WTC11 (cell line): ENCODE results near the gene DRGX. TPM values are rescaled to one million over a fixed set of nuclear protein-coding genes. Genes with fewer than 3 reads are reported as not detected.

Source experiments
- ATAC-seq: fragments of 200-7000 bp; cut with Tn5 transposase; 2 replicates; pipeline ENCODE4 v1.10.0; 2021; ENCODE audit warnings: mild to moderate bottlenecking, moderate library complexity
- CTCF ChIA-PET: fragments of 300-600 bp; sonication (Branson Sonifier 250); formaldehyde crosslinking; loops from one replicate; lab custom pipeline; 2021; ENCODE audit warnings: antibody characterized with exemption; lab: Charles Lee
- POLR2A ChIA-PET: fragments of 350-600 bp; sonication (Branson Sonifier 250); formaldehyde crosslinking; loops from one replicate; lab custom pipeline; 2021; ENCODE audit warnings: antibody characterized with exemption; lab: Charles Lee
- DNase-seq: peaks from one replicate; pipeline ENCODE4 v3.0.0; 2021; ENCODE audit warnings: low spot score
- H3K27ac Mint-ChIP-seq: 2 replicates; pipeline ENCODE4 v1.8.0; 2021; ENCODE audit warnings: mixed read lengths
- H3K27me3 Mint-ChIP-seq: 2 replicates; pipeline ENCODE4 v1.8.0; 2021; ENCODE audit warnings: low read depth, mild to moderate bottlenecking, moderate library complexity, mixed read lengths
- H3K36me3 Mint-ChIP-seq: 2 replicates; pipeline ENCODE4 v1.8.0; 2021; ENCODE audit warnings: mixed read lengths
- H3K4me1 Mint-ChIP-seq: 2 replicates; pipeline ENCODE4 v1.8.0; 2022; ENCODE audit warnings: mixed read lengths
- H3K4me3 Mint-ChIP-seq: 2 replicates; pipeline ENCODE4 v1.8.0; 2021; ENCODE audit warnings: mild to moderate bottlenecking, moderate library complexity, mixed read lengths
- H3K9me3 Mint-ChIP-seq: 2 replicates; pipeline ENCODE4 v1.8.0; 2021; ENCODE audit warnings: mixed read lengths
- FOXK1 ChIP-seq: sonication (generic); formaldehyde crosslinking; IDR thresholded peaks from 2 replicates; pipeline ENCODE4 v1.8.0; 2022; ENCODE audit warnings: mild to moderate bottlenecking, moderate library complexity, missing genetic modification reagents
- HMGA2 ChIP-seq: fragments of 250-450 bp; sonication (Bioruptor Pico); IDR thresholded peaks from 2 replicates; pipeline ENCODE4 v1.4.0; 2021; ENCODE audit warnings: mild to moderate bottlenecking, moderate library complexity
- MYBL2 ChIP-seq: sonication (generic); formaldehyde crosslinking; IDR thresholded peaks from 2 replicates; pipeline ENCODE4 v1.8.1; 2023; ENCODE audit warnings: mild to moderate bottlenecking, moderate library complexity, missing genetic modification reagents
- RELA ChIP-seq: sonication (generic); formaldehyde crosslinking; IDR thresholded peaks from 2 replicates; pipeline ENCODE4 v1.8.1; 2022; ENCODE audit warnings: missing genetic modification reagents, mild to moderate bottlenecking, borderline replicate concordance
- RORB ChIP-seq: fragments of 250-450 bp; sonication (Bioruptor Pico); IDR thresholded peaks from 2 replicates; pipeline ENCODE4 v1.9.0; 2021; ENCODE audit warnings: mild to moderate bottlenecking
- TP53 ChIP-seq: sonication (generic); formaldehyde crosslinking; IDR thresholded peaks from 2 replicates; pipeline ENCODE4 v1.8.1; 2023; ENCODE audit warnings: mild to moderate bottlenecking, missing genetic modification reagents
- total RNA-seq: library from RNA; stranded (reverse); gene quantifications from 3 replicates; pipeline ENCODE4 v1.2.3, GENCODE V29; 2021
- TF ChIP-seq, protein P1 (sequence below): sonication (generic); formaldehyde crosslinking; conservative IDR thresholded peaks from 2 replicates; pipeline ENCODE4 v1.8.1; 2023; ENCODE audit warnings: mild to moderate bottlenecking, low read depth, missing genetic modification reagents, moderate library complexity
- TF ChIP-seq, protein P2 (sequence below): sonication (generic); formaldehyde crosslinking; IDR thresholded peaks from 2 replicates; pipeline ENCODE4 v1.8.1; 2023; ENCODE audit warnings: mild to moderate bottlenecking, missing genetic modification reagents, borderline replicate concordance
- TF ChIP-seq, protein P3 (sequence below): sonication (generic); formaldehyde crosslinking; IDR thresholded peaks from 2 replicates; pipeline ENCODE4 v1.8.0; 2023; ENCODE audit warnings: missing genetic modification reagents, mild to moderate bottlenecking, borderline replicate concordance

The DRGX gene
- total RNA-seq, 1 experiment from 2014 or later, result not detected

DNA sequence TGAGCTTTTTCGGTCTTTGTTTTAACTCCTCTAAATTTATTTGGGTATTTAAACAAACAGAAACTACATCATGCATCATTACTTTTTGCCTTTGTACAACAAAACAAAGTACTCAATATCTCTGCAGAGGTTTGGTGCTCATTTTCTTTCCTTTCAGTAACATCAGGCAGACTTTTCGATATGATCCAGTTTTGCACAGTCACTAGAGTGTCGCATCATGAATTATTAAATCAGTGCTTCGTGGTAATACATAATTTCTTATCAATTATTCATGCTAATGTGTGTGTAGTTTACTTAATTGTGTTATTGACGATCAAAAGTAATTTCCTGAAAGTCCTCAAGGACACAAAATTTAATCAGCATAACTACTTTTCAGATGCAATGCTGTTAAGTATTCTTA, 31.8 kb downstream of the DRGX start:
- H3K4me1 Mint-ChIP-seq, result peaks cover 23% of the 10 kb centered on the region
- no peaks in the 10 kb centered on the region for H3K27me3 Mint-ChIP-seq
- H3K9me3 Mint-ChIP-seq, result no peaks in the 10 kb centered on the region
- no peak overlapping the region for H3K27ac Mint-ChIP-seq
- ChIA-PET POLR2A (no interaction called here), CTCF (no interaction called here)
- H3K4me3 Mint-ChIP-seq, result no peak overlapping the region
- DNase-seq (no peak), ATAC-seq (no peak)
- no peaks in the 10 kb centered on the region for H3K36me3 Mint-ChIP-seq
- no peak for TF ChIP-seq TP53
- TF ChIP-seq RORB (CRISPR knock-in tag), result no peak

DNA sequence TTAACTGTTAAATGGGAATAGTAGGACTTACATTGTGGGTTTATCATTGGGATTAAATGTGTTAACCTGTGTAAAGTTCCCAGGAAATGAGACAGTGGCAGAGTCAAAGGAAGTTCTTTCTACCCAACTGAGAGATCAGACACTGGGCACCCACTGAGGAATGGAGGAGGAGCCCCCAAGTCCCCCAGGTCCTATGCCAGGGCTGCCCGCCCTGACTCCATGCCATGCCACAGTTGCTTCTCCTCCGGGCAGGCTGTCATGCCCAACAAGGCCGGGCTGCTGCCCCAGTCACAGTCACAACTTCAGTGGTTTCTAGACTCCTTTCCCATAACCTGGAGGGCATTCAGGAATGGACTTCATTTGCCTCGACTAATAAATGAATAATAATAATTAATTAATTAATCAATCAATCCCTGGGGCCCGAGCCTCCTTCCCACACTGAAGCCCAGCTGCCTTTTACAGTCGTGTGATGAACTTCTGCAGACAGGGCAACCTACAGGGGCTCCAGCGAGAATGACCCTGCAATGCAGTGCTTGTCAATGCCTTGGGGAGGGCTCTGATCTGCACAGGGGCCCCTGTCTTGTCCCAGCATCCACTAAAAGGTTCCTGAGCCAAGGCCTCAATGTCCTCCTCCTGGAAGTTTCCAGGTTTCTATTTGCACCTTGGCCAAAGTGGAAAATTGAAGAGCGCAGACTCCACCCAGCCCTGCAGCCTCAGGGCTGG, 32.4 kb downstream of the DRGX start:
- H3K4me3 Mint-ChIP-seq, result no peak overlapping the region
- CTCF ChIA-PET, result no interaction called here

More for the DNA sequence above, 32.4 kb downstream of the DRGX start:
- Mint-ChIP-seq H3K36me3 (no peaks in the 10 kb centered on the region), H3K27ac (no peak overlapping the region), H3K27me3 (no peaks in the 10 kb centered on the region; the same call in 1 of the 2 replicates), H3K4me1 (peaks cover 23% of the 10 kb centered on the region)
- DNase-seq (no peak), ATAC-seq (no peak)
- POLR2A ChIA-PET, result no interaction called here
- no peak for TF ChIP-seq FOXK1 (CRISPR knock-in tag)
- no peak for TF ChIP-seq MYBL2 (CRISPR knock-in tag)
- TF ChIP-seq, protein P1, sequence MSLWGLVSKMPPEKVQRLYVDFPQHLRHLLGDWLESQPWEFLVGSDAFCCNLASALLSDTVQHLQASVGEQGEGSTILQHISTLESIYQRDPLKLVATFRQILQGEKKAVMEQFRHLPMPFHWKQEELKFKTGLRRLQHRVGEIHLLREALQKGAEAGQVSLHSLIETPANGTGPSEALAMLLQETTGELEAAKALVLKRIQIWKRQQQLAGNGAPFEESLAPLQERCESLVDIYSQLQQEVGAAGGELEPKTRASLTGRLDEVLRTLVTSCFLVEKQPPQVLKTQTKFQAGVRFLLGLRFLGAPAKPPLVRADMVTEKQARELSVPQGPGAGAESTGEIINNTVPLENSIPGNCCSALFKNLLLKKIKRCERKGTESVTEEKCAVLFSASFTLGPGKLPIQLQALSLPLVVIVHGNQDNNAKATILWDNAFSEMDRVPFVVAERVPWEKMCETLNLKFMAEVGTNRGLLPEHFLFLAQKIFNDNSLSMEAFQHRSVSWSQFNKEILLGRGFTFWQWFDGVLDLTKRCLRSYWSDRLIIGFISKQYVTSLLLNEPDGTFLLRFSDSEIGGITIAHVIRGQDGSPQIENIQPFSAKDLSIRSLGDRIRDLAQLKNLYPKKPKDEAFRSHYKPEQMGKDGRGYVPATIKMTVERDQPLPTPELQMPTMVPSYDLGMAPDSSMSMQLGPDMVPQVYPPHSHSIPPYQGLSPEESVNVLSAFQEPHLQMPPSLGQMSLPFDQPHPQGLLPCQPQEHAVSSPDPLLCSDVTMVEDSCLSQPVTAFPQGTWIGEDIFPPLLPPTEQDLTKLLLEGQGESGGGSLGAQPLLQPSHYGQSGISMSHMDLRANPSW (CRISPR knock-in tag), result no peak
- TF ChIP-seq HMGA2 (CRISPR knock-in tag), result no peak
- TF ChIP-seq, protein P2, sequence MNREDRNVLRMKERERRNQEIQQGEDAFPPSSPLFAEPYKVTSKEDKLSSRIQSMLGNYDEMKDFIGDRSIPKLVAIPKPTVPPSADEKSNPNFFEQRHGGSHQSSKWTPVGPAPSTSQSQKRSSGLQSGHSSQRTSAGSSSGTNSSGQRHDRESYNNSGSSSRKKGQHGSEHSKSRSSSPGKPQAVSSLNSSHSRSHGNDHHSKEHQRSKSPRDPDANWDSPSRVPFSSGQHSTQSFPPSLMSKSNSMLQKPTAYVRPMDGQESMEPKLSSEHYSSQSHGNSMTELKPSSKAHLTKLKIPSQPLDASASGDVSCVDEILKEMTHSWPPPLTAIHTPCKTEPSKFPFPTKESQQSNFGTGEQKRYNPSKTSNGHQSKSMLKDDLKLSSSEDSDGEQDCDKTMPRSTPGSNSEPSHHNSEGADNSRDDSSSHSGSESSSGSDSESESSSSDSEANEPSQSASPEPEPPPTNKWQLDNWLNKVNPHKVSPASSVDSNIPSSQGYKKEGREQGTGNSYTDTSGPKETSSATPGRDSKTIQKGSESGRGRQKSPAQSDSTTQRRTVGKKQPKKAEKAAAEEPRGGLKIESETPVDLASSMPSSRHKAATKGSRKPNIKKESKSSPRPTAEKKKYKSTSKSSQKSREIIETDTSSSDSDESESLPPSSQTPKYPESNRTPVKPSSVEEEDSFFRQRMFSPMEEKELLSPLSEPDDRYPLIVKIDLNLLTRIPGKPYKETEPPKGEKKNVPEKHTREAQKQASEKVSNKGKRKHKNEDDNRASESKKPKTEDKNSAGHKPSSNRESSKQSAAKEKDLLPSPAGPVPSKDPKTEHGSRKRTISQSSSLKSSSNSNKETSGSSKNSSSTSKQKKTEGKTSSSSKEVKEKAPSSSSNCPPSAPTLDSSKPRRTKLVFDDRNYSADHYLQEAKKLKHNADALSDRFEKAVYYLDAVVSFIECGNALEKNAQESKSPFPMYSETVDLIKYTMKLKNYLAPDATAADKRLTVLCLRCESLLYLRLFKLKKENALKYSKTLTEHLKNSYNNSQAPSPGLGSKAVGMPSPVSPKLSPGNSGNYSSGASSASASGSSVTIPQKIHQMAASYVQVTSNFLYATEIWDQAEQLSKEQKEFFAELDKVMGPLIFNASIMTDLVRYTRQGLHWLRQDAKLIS (CRISPR knock-in tag), result no peak
- TF ChIP-seq RELA (CRISPR knock-in tag), result no peak
- TF ChIP-seq, protein P3, sequence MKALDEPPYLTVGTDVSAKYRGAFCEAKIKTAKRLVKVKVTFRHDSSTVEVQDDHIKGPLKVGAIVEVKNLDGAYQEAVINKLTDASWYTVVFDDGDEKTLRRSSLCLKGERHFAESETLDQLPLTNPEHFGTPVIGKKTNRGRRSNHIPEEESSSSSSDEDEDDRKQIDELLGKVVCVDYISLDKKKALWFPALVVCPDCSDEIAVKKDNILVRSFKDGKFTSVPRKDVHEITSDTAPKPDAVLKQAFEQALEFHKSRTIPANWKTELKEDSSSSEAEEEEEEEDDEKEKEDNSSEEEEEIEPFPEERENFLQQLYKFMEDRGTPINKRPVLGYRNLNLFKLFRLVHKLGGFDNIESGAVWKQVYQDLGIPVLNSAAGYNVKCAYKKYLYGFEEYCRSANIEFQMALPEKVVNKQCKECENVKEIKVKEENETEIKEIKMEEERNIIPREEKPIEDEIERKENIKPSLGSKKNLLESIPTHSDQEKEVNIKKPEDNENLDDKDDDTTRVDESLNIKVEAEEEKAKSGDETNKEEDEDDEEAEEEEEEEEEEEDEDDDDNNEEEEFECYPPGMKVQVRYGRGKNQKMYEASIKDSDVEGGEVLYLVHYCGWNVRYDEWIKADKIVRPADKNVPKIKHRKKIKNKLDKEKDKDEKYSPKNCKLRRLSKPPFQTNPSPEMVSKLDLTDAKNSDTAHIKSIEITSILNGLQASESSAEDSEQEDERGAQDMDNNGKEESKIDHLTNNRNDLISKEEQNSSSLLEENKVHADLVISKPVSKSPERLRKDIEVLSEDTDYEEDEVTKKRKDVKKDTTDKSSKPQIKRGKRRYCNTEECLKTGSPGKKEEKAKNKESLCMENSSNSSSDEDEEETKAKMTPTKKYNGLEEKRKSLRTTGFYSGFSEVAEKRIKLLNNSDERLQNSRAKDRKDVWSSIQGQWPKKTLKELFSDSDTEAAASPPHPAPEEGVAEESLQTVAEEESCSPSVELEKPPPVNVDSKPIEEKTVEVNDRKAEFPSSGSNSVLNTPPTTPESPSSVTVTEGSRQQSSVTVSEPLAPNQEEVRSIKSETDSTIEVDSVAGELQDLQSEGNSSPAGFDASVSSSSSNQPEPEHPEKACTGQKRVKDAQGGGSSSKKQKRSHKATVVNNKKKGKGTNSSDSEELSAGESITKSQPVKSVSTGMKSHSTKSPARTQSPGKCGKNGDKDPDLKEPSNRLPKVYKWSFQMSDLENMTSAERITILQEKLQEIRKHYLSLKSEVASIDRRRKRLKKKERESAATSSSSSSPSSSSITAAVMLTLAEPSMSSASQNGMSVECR (CRISPR knock-in tag), result no peak
- TF ChIP-seq, all 79 proteins: peak for 0
- no peaks in the 10 kb centered on the region for H3K9me3 Mint-ChIP-seq
